Right renal pelvis (tissue), 4 donors: ENCODE measurements around the gene LARGE2. TPM values are rescaled to one million over a fixed set of nuclear protein-coding genes. Genes with fewer than 3 reads are reported as not detected.

Experiments
- DNase-seq, 4 donors: peaks; one replicate each; pipeline ENCODE4 v3.0.0-alpha.2; 2013; ENCODE audit warnings: low read depth in 4 of 4, low spot score in 3 of 4, missing footprints in 1 of 4
- polyA plus RNA-seq, 4 donors: library from polyadenylated mRNA; unstranded; fragments of 120-200 nt; gene quantifications; one replicate each; pipeline ENCODE4 v1.2.1, GENCODE V29; 2013; ENCODE audit not compliant: insufficient read length in 4 of 4

LARGE2 gene
- polyA plus RNA-seq, 4 donors, result 21.0 to 25.6 (median 22.8) TPM

- no peak for DNase-seq
Observed at GRCh38 chr11:45948356-45948755, 25.9 kb downstream of the LARGE2 start.

DNA sequence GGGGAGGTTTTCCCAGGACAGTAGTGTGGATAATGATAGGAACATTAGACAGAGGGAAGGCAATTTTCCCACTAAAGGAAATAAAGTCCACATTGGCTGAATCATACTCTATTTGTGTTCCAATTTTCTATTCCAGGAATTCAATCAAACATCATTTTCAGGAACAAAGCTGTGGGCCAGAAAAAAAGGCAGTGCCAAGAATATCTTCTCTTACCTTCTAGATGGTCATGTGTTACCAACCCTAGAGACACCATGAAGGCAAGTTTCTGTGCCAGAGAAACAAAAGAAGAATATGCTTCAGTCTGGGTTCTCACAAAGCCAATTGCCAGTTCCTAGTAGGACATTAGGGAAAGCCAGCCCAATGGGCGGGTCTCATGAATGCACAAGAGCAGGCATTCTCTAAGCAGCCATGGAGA is 27.5 kb downstream of the LARGE2 start:
- no peak for DNase-seq

DNA sequence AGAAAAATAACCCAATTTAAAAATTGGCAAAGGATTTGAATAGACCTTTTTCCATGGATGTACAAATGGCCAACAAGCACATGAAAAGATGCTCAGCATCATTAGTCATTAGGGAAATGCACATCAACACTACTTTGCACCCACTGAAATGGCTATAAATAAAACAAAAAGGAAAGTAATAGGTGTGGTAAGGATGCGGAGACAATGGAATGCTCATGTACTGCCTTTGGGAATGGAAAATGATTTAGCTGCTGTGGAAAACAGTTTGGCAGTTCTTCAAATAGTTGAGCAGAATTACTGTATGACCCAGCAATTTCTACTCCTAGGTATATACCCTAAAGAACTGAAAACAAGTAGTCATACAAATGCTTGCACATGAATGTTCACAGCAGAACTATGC is 37.4 kb downstream of the LARGE2 start:
- DNase-seq, result no peak

- no peak for DNase-seq
Observed at GRCh38 chr11:45960387-45961095, 38.1 kb downstream of the LARGE2 start.

- DNase-seq, result no peak
Observed at GRCh38 chr11:45961751-45962240, 39.3 kb downstream of the LARGE2 start.

DNA sequence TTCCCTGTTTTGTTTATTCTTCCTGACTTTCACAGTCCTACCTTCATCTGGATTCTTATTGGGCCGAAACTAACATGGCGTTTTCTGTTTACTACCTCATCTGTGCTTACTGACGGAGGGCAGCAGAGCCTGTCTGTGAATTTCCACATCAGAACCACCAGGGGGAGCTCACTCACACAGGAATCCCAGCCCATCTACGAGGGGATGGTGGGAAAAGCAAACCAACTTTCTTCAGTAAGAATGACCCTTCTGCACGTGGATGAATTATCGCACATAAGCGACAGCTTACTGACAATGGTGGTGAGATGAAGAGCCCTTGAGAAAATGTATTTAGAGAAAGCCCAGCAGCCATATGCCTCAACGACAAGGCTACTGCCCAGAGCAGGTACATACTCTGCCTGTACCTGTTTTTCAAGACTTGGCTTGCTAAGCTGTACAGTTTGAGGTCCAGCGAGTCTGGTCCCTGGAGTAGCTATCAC is 42.5 kb downstream of the LARGE2 start:
- peak; percentile 59 to 78 (median 68) for DNase-seq

GRCh38 chr11:45967506-45967905 is 45.0 kb downstream of the LARGE2 start:
- DNase-seq, result no peak

GRCh38 chr11:45968901-45969300 is 46.4 kb downstream of the LARGE2 start:
- DNase-seq, result no peak

DNA sequence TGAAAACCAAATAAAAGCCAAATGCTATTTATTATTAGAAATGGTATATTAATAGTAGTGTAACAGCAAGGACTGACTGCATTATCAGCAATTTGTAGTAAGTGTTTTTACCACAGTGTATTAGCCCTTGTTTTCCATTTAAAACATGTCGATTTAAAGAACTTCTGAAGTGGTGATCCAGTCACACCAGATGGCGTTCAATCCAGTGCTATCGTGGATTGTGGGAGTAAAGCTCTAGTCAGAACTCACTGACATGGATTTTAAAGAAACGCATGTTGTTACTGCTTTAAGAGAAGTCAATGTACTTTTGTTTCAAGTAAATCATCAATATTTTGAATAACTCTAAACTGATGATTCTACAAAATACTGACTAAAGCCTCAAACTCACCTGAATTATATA is 51.1 kb downstream of the LARGE2 start:
- no peak for DNase-seq

DNA sequence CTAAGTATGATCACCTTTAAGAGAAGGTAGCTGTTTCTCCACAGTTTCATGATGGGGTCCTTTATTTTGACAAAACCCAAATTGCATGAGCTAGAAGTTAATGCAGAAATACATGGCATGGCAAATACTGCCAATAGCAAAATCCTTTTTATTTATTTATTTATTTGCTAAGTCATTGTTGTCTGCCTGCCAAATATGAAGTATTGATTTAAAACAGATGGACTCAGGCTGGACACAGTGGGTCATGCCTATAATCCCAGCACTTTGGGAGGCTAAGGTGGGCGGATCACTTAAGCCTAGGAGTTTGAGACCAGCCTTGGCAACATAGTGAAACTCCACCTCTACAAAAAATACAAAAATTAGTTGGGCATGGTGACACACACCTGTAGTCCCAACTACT is 52.4 kb downstream of the LARGE2 start:
- DNase-seq, result no peak

Other genes starting within 250 kb of the LARGE2 start
- 1 to 10 TPM; 7.4 to 9.5 (median 8.5) TPM for gene SLC35C1, start 117.5 kb upstream of the LARGE2 start, polyA plus RNA-seq
- gene CRY2, start 75.2 kb upstream of the LARGE2 start, polyA plus RNA-seq, result 10 to 100 TPM; 26.5 to 30.4 (median 29.1) TPM
- 10 to 100 TPM in 3 of 4 donors, 1 to 10 TPM in 1; 9.3 to 14.4 (median 11.7) TPM for gene MAPK8IP1, start 37.0 kb upstream of the LARGE2 start, polyA plus RNA-seq
- under 1 TPM in 3 of 4 donors, not detected in 1; 0.45 to 0.55 (median 0.55) TPM for gene FREY1, start 15.4 kb upstream of the LARGE2 start, polyA plus RNA-seq
- gene PEX16, start 4.8 kb upstream of the LARGE2 start, polyA plus RNA-seq, result 10 to 100 TPM; 16.0 to 23.8 (median 16.3) TPM
- gene PHF21A, start 198.8 kb downstream of the LARGE2 start, polyA plus RNA-seq, result 10 to 100 TPM; 41.5 to 52.2 (median 49.9) TPM